Adrenal gland (tissue), 12 donors: ENCODE data around the gene PDE9A. TPM values are rescaled to one million over a fixed set of nuclear protein-coding genes. Genes with fewer than 3 reads are reported as not detected.
"Not testable (repeated sequence)": the region's sequence is repeated elsewhere in the genome, so short reads cannot be mapped to it uniquely, and the experiment has no call there.

Source experiments
- DNase-seq, 7 donors: peaks; one replicate each; pipeline ENCODE4 v3.0.0-alpha.2; 2019 to 2020
- H3K27ac ChIP-seq, 5 donors: fragments of 200-600 bp; sonication (generic) in 4 of 5; 1 replicate in 3 of 5; 2 replicates in 2 of 5; pipeline versions ENCODE4 v1.5.1 to v1.8.0; 2016 to 2020; ENCODE audit warnings: mild to moderate bottlenecking in 1 of 5
- H3K27me3 ChIP-seq: fragments of 200-600 bp; 2 replicates; pipeline ENCODE4 v1.8.0; 2021
- H3K36me3 ChIP-seq, 2 donors: fragments of 200-600 bp; replicated peaks in 1 of 2; 1 replicate in 1 of 2; 2 replicates in 1 of 2; pipeline versions ENCODE4 v1.5.1 to v1.8.0; 2018 to 2022
- H3K4me1 ChIP-seq, 2 donors: fragments of 200-600 bp; replicated peaks in 1 of 2; 1 replicate in 1 of 2; 2 replicates in 1 of 2; pipeline versions ENCODE4 v1.5.1 to v1.8.0; 2018 to 2021
- H3K4me3 ChIP-seq, 4 donors: fragments of 200-600 bp; sonication (generic) in 3 of 4; one replicate each; pipeline ENCODE4 v1.5.1; 2016 to 2018
- H3K9me3 ChIP-seq, 3 donors: fragments of 200-600 bp; sonication (generic) in 1 of 3; replicated peaks in 1 of 3; 1 replicate in 2 of 3; 2 replicates in 1 of 3; pipeline versions ENCODE4 v1.5.1 to v1.8.0; 2016 to 2021
- CTCF ChIP-seq, 6 experiments: fragments of 450-650 bp in 4 of 6; fragments of 200-600 bp in 2 of 6; sonication (generic) in 1 of 6; IDR thresholded peaks; 1 replicate in 5 of 6; 2 replicates in 1 of 6; pipeline versions ENCODE4 v1.5.1 to v1.8.0; 2016 to 2021; ENCODE audit warnings: antibody characterized with exemption in 6 of 6, mild to moderate bottlenecking in 2 of 6, moderate library complexity in 1 of 6
- POLR2A ChIP-seq, 2 donors: fragments of 450-650 bp; IDR thresholded peaks; one replicate each; pipeline ENCODE4 v1.6.1; 2017; ENCODE audit warnings: antibody characterized with exemption in 2 of 2, mild to moderate bottlenecking in 2 of 2, moderate library complexity in 1 of 2
- whole genome bisulfite sequencing, 4 donors: extraction: QIAGEN DNeasy Blood & Tissue Kit in 2 of 4; methylation state at CpG; one replicate each; pipeline versions ENCODE4 v1.1.5 to v1.1.7; 2013 to 2017; 5-methylcytosine and 5-hydroxymethylcytosine counted together
- intact Hi-C, 2 donors: fragments of 100-400 bp; cut with DNase I; formaldehyde crosslinking; loops; one replicate each; pipeline versions ENCODE4 v1.14.1 to v1.15.0; 2022 to 2023
- polyA plus RNA-seq, 3 donors: library from polyadenylated mRNA; stranded (reverse); fragments of 200-250 nt in 2 of 3; fragments of 350-450 nt in 1 of 3; fragmentation: Illumina TruSeq in 1 of 3; extraction: RNeasy Lipid Tissue Mini Kit (QIAGEN cat#74804) in 1 of 3; gene quantifications; one replicate each; pipeline ENCODE4 v1.2.3, GENCODE V29; 2013 to 2014
- total RNA-seq, 9 donors: library from RNA; depleted of rRNA in 4 of 9; stranded (reverse); fragments of >200 nt in 4 of 9; fragments of 120-200 nt in 1 of 9; fragmentation: NEBNext Ultra II Directional in 1 of 9; extraction: Animal tissue kit (Norgen Biotek cat#: 25700) in 1 of 9; gene quantifications; one replicate each; pipeline versions ENCODE4 v1.1.0 to v1.2.4, GENCODE V29; 2013 to 2023
- donor health status: healthy with polysubstance abuse.
- donor health status: Bipolar disorder and iron deficiency.
- donor health status: DM: yes; HTN: yes; CAD: no.
- donor health status: DM: no; HTN: no; CAD: no.
- donor health status: DM: no; HTN: no; CAD: no.
- donor health status: DM: yes; HTN: yes; CAD: no.

The PDE9A gene
- total and polyA plus RNA-seq, 12 donors, result 4.6 to 58.1 (median 19.5) TPM

GRCh38 chr21:42809577-42810475 lies 156.4 kb downstream of the PDE9A start:
- no peaks in the 10 kb centered on the region for H3K9me3 ChIP-seq
- TF ChIP-seq CTCF (IDR thresholded peaks at IDR 0.05), result no peak
- TF ChIP-seq POLR2A (IDR thresholded peaks at IDR 0.05), result no peak
- no peak for DNase-seq
- 64 to 85% (median 82%) methylated on average over 17 to 18 of the region's 18 CpGs for WGBS, 4 donors
- intact Hi-C loops, result no loop called here
- H3K4me3 ChIP-seq, result no peak overlapping the region
- H3K27ac ChIP-seq, result no peak overlapping the region
- no peaks in the 10 kb centered on the region for H3K4me1 ChIP-seq
- no peaks in the 10 kb centered on the region for H3K27me3 ChIP-seq
- no peaks in the 10 kb centered on the region for H3K36me3 ChIP-seq

GRCh38 chr21:42811960-42812359 lies 158.5 kb downstream of the PDE9A start:
- H3K36me3 ChIP-seq, result no peaks in the 10 kb centered on the region
- no peak overlapping the region for H3K27ac ChIP-seq
- no peak for DNase-seq
- no peak overlapping the region for H3K4me3 ChIP-seq
- intact Hi-C loops, result no loop called here
- TF ChIP-seq POLR2A (IDR thresholded peaks at IDR 0.05), result no peak
- TF ChIP-seq CTCF (IDR thresholded peaks at IDR 0.05), result no peak
- no peaks in the 10 kb centered on the region for H3K4me1 ChIP-seq
- H3K27me3 ChIP-seq, result no peaks in the 10 kb centered on the region
- no peaks in the 10 kb centered on the region for H3K9me3 ChIP-seq
- 52 to 61% (median 59%) methylated on average over 6 of the region's 6 CpGs for WGBS, 4 donors

GRCh38 chr21:42812528-42813241 lies 159.3 kb downstream of the PDE9A start:
- DNase-seq, H3K4me1 ChIP-seq, H3K9me3 ChIP-seq, H3K27me3 ChIP-seq, H3K36me3 ChIP-seq, H3K27ac ChIP-seq, H3K4me3 ChIP-seq, intact Hi-C loops: not testable (repeated sequence)
- WGBS, 4 donors, result 59 to 69% (median 65%) methylated on average over 5 of the region's 5 CpGs

GRCh38 chr21:42815217-42815616 lies 161.8 kb downstream of the PDE9A start:
- Histone ChIP-seq H3K27me3 (no peaks in the 10 kb centered on the region), H3K36me3 (no peaks in the 10 kb centered on the region), H3K4me3 (no peak overlapping the region), H3K9me3 (no peaks in the 10 kb centered on the region), H3K27ac (no peak overlapping the region), H3K4me1 (no peaks in the 10 kb centered on the region)
- no peak for DNase-seq
- TF ChIP-seq CTCF (IDR thresholded peaks at IDR 0.05) (no peak), POLR2A (IDR thresholded peaks at IDR 0.05) (no peak)
- intact Hi-C loops, result loop anchor here (5.0 kb wide), 2 partner anchors 163 to 223 kb away; partner anchors contain the start of gene PDE9A (in 1 of the 2)
- 77 to 94% (median 85%) methylated on average over 1 of the region's 1 CpG for whole genome bisulfite sequencing, 4 donors
